PC-3 (cell line): ENCODE data around the gene ADGRG6. TPM values are rescaled to one million over a fixed set of nuclear protein-coding genes. Genes with fewer than 3 reads are reported as not detected.

ENCODE experiments used
- ATAC-seq: fragments of 200-7000 bp; cut with Tn5 transposase; 2 replicates; pipeline ENCODE4 v1.9.1; 2020; ENCODE audit warnings: mild to moderate bottlenecking, moderate library complexity
- BruUV-seq: library from RNA; stranded (reverse); fragments of 400-500 nt; replicated peaks from 2 replicates; lab custom pipeline; 2021; lab: Mats Ljungman, UMichigan
- CTCF ChIA-PET: fragments of 300-600 bp; sonication (Branson Sonifier 250); formaldehyde crosslinking; loops from one replicate; lab custom pipeline; 2022; ENCODE audit warnings: antibody characterized with exemption; lab: Charles Lee
- POLR2A ChIA-PET: fragments of 300-600 bp; sonication (Branson Sonifier 250); formaldehyde crosslinking; loops from one replicate; lab custom pipeline; 2022; ENCODE audit warnings: antibody characterized with exemption; ENCODE audit not compliant: unreplicated experiment; lab: Charles Lee
- DNase-seq: peaks from one replicate; pipeline ENCODE4 v3.0.0-alpha.2; 2015
- H2AFZ ChIP-seq: fragments of 300-600 bp; sonication (generic); 2 replicates; pipeline ENCODE4 v1.6.0; 2016; ENCODE audit warnings: antibody characterized with exemption, low read length
- H3F3A ChIP-seq: fragments of 300-600 bp; sonication (generic); one replicate; pipeline ENCODE4 v1.6.0; 2017; ENCODE audit warnings: antibody characterized with exemption, low read length, control low read depth, mild to moderate bottlenecking; ENCODE audit not compliant: unreplicated experiment
- H3K27ac ChIP-seq: fragments of 300-600 bp; sonication (generic); 2 replicates; pipeline ENCODE4 v1.5.1; 2016; ENCODE audit warnings: mild to moderate bottlenecking, low read length
- H3K27me3 ChIP-seq: fragments of 300-600 bp; sonication (generic); 2 replicates; pipeline ENCODE4 v1.6.1; 2016; ENCODE audit warnings: low read length, mixed read lengths
- H3K36me3 ChIP-seq: fragments of 300-600 bp; sonication (generic); 2 replicates; pipeline ENCODE4 v1.6.1; 2016; ENCODE audit warnings: low read depth, mixed run types, low read length, mixed read lengths
- H3K4me1 ChIP-seq: fragments of 300-600 bp; sonication (generic); 2 replicates; pipeline ENCODE4 v1.5.1; 2016; ENCODE audit warnings: low read length; ENCODE audit not compliant: insufficient read depth
- H3K4me2 ChIP-seq: fragments of 300-600 bp; sonication (generic); 2 replicates; pipeline ENCODE4 v1.6.0; 2016; ENCODE audit warnings: low read length
- H3K4me3 ChIP-seq: fragments of 300-600 bp; sonication (generic); 2 replicates; pipeline ENCODE4 v1.5.1; 2016; ENCODE audit warnings: mild to moderate bottlenecking, low read length, mixed read lengths
- H3K79me2 ChIP-seq: fragments of 300-600 bp; sonication (generic); 2 replicates; pipeline ENCODE4 v1.6.1; 2017; ENCODE audit warnings: low read length, mixed read lengths
- H3K9ac ChIP-seq: fragments of 300-600 bp; sonication (generic); 2 replicates; pipeline ENCODE4 v1.6.0; 2016; ENCODE audit warnings: mild to moderate bottlenecking, low read length
- H3K9me2 ChIP-seq: fragments of 300-600 bp; sonication (generic); replicated peaks from 2 replicates; pipeline ENCODE4 v1.6.1; 2016; ENCODE audit warnings: mixed run types, low read length, mixed read lengths
- H3K9me3 ChIP-seq: fragments of 300-600 bp; sonication (generic); 2 replicates; pipeline ENCODE4 v1.6.1; 2016; ENCODE audit warnings: low read length, mixed read lengths
- H4K20me1 ChIP-seq: fragments of 300-600 bp; sonication (generic); 2 replicates; pipeline ENCODE4 v1.6.1; 2016; ENCODE audit warnings: low read length, mixed read lengths
- EZH2 ChIP-seq: fragments of 300-600 bp; sonication (generic); IDR thresholded peaks from one replicate; pipeline ENCODE4 v1.6.1; 2017; ENCODE audit warnings: antibody characterized with exemption, mild to moderate bottlenecking, low read length; ENCODE audit not compliant: unreplicated experiment
- EZH2phosphoT487 ChIP-seq: fragments of 300-600 bp; sonication (generic); IDR thresholded peaks from 2 replicates; pipeline ENCODE4 v1.6.1; 2018; ENCODE audit warnings: mild to moderate bottlenecking, antibody characterized with exemption, low read length, borderline replicate concordance
- intact Hi-C: fragments of 100-400 bp; cut with micrococcal nuclease; formaldehyde crosslinking; loops from 2 replicates; pipeline ENCODE4 v1.9.0; 2023
- total RNA-seq: library from RNA; depleted of rRNA; stranded (reverse); fragments of >200 nt; gene quantifications from 2 replicates; pipeline ENCODE4 v1.2.3, GENCODE V29; 2014
- TF ChIP-seq, protein P1 (sequence below): fragments of 300-600 bp; sonication (generic); conservative IDR thresholded peaks from 2 replicates; pipeline ENCODE4 v1.5.1; 2017; ENCODE audit warnings: antibody characterized with exemption, low read depth, mild to moderate bottlenecking, low read length

The ADGRG6 gene
- total RNA-seq, 1 experiment from 2014 or later = 73.2 TPM

DNA sequence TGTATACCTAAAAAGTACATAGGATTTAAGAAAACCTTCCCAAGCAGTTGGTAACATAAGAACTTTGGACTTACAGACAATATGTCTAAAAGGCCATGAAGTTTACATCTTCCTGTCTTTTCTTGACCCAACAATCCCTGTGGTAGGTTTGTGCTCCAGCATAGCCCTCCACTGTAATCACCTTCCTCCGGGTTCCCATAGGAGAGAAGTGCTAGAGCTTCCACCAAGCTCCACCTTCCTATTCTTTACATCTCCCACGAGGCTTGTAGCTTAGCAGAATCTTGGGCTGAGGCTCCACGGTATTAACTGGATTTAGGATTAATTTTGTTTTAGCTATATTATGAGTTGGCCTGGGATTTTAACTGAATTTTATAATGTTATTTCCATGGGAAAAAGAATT, 23.3 kb downstream of the ADGRG6 start:
- no peak for TF ChIP-seq EZH2
- TF ChIP-seq, protein P1, sequence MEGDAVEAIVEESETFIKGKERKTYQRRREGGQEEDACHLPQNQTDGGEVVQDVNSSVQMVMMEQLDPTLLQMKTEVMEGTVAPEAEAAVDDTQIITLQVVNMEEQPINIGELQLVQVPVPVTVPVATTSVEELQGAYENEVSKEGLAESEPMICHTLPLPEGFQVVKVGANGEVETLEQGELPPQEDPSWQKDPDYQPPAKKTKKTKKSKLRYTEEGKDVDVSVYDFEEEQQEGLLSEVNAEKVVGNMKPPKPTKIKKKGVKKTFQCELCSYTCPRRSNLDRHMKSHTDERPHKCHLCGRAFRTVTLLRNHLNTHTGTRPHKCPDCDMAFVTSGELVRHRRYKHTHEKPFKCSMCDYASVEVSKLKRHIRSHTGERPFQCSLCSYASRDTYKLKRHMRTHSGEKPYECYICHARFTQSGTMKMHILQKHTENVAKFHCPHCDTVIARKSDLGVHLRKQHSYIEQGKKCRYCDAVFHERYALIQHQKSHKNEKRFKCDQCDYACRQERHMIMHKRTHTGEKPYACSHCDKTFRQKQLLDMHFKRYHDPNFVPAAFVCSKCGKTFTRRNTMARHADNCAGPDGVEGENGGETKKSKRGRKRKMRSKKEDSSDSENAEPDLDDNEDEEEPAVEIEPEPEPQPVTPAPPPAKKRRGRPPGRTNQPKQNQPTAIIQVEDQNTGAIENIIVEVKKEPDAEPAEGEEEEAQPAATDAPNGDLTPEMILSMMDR = no peak
- no peak for TF ChIP-seq EZH2phosphoT487
- DNase-seq (no peak), ATAC-seq (no peak)
- intact Hi-C loops = no loop called here
- Histone ChIP-seq H3K9me2 (no peaks in the 10 kb centered on the region), H3K79me2 (peaks cover 79% of the 10 kb centered on the region), H3K4me3 (no peak overlapping the region), H3K36me3 (peaks cover 24% of the 10 kb centered on the region; the same call in 1 of the 2 replicates), H3K9ac (peak overlapping the region; percentile 82; the same call in 1 of the 2 replicates), H3K4me1 (peaks cover 74% of the 10 kb centered on the region), H3K4me2 (no peak overlapping the region), H3K27ac (peak overlapping the region; percentile 96), H4K20me1 (no peaks in the 10 kb centered on the region), H3K9me3 (no peaks in the 10 kb centered on the region), H2AFZ (no peak overlapping the region), H3K27me3 (no peaks in the 10 kb centered on the region), H3F3A (peaks cover 10% of the 10 kb centered on the region)
- CTCF ChIA-PET = no interaction called here
- BruUV-seq = no TSS peak
- POLR2A ChIA-PET = no interaction called here

DNA sequence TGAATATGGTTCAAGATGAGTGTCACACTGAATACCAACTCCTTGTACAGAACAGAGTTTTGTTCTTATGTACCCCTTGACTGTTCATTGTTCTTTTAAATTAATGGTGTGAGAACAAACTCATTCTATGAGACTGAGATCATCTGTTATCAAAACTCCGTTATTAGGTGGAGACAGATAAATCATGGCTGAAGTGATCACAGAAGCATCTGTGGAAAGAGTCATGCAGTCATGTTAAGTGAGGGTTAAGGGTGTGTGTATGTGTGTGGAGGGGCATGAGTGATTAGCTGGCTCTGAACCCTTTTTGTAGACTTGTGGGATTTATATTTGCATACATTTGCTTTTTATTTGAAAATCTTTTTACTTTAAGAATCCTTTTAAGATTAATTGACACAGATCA, 24.7 kb downstream of the ADGRG6 start:
- H3K9me3 ChIP-seq = no peaks in the 10 kb centered on the region
- H3K27ac ChIP-seq = no peak overlapping the region
- BruUV-seq = no TSS peak
- H3K36me3 ChIP-seq = peaks cover 29% of the 10 kb centered on the region; the same call in 1 of the 2 replicates
- H4K20me1 ChIP-seq = no peaks in the 10 kb centered on the region
- POLR2A ChIA-PET = no interaction called here
- no peak overlapping the region for H3K4me3 ChIP-seq
- no peaks in the 10 kb centered on the region for H3K9me2 ChIP-seq
- peaks cover 10% of the 10 kb centered on the region for H3F3A ChIP-seq
- TF ChIP-seq, protein P1 = no peak
- TF ChIP-seq EZH2phosphoT487 (no peak), EZH2 (no peak)
- no peak overlapping the region for H3K9ac ChIP-seq
- DNase-seq (no peak), ATAC-seq (no peak)
- H3K27me3 ChIP-seq = no peaks in the 10 kb centered on the region
- intact Hi-C loops = no loop called here
- no peak overlapping the region for H2AFZ ChIP-seq
- H3K4me2 ChIP-seq = no peak overlapping the region
- peaks cover 74% of the 10 kb centered on the region for H3K4me1 ChIP-seq
- peaks cover 79% of the 10 kb centered on the region for H3K79me2 ChIP-seq
- CTCF ChIA-PET = no interaction called here

DNA sequence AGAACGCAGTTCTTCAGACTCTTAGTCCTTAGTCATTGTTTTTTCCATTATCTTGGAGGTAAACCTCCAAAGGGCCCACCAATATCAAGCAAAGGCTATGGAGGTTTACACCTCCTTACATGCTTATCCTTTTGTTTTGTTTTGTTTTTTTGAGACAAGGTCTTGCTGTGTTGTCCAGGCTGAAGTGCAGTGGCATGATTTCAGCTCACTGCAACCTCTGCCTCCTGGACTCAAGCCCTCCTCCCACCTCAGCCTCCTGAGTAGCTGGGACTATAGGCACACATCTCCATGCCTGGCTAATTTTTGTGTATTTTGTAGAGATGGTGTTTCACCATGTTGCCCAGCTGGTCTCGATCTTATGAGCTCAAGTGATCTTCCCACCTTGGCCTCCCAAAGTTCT, 26.3 kb downstream of the ADGRG6 start:
- H3K36me3 ChIP-seq = peaks cover 34% of the 10 kb centered on the region
- TF ChIP-seq EZH2phosphoT487 = no peak
- TF ChIP-seq, protein P1 = no peak
- no peak for TF ChIP-seq EZH2
- no TSS peak for BruUV-seq
- no peaks in the 10 kb centered on the region for H3K27me3 ChIP-seq
- DNase-seq (no peak), ATAC-seq (no peak)
- no peak overlapping the region for H2AFZ ChIP-seq
- intact Hi-C loops = no loop called here
- no peaks in the 10 kb centered on the region for H4K20me1 ChIP-seq
- H3K4me1 ChIP-seq = peaks cover 67% of the 10 kb centered on the region
- H3K9me2 ChIP-seq = no peaks in the 10 kb centered on the region
- ChIA-PET POLR2A (no interaction called here), CTCF (no interaction called here)
- H3K27ac ChIP-seq = peak overlapping the region; percentile 85
- no peak overlapping the region for H3K4me2 ChIP-seq
- no peaks in the 10 kb centered on the region for H3K9me3 ChIP-seq
- H3K79me2 ChIP-seq = peaks cover 89% of the 10 kb centered on the region
- no peak overlapping the region for H3K4me3 ChIP-seq
- H3K9ac ChIP-seq = no peak overlapping the region
- peaks cover 7% of the 10 kb centered on the region for H3F3A ChIP-seq
